HCT116 (cell line): ENCODE measurements around the gene FRRS1. TPM values are rescaled to one million over a fixed set of nuclear protein-coding genes. Genes with fewer than 3 reads are reported as not detected.

Experiments used
- ATAC-seq: fragments of 200-7000 bp; cut with Tn5 transposase; 2 replicates; pipeline ENCODE4 v1.9.1; 2020; ENCODE audit warnings: mild to moderate bottlenecking, moderate library complexity
- BruUV-seq: library from RNA; stranded (reverse); fragments of 400-500 nt; replicated peaks from 2 replicates; lab custom pipeline; 2021; lab: Mats Ljungman, UMichigan
- CTCF ChIA-PET: fragments of 300-600 bp; sonication (Branson Sonifier 250); formaldehyde crosslinking; loops from one replicate; lab custom pipeline; 2021; ENCODE audit warnings: antibody characterized with exemption; lab: Charles Lee
- POLR2A ChIA-PET: fragments of 300-600, 350-600 bp; sonication (Branson Sonifier 250); formaldehyde crosslinking; loops from one replicate; lab custom pipeline; 2021; ENCODE audit warnings: antibody characterized with exemption; lab: Charles Lee
- RAD21 ChIA-PET, 2 experiments: fragments of 300-600 bp; sonication (Branson Sonifier 250); formaldehyde crosslinking; loops; one replicate each; lab custom pipeline; 2023; ENCODE audit warnings: low total read pairs in 2 of 2; ENCODE audit not compliant: uncharacterized antibody in 2 of 2, unreplicated experiment in 2 of 2, low non-redundant PET in 1 of 2; lab: Charles Lee
- DNase-seq: peaks from one replicate; pipeline ENCODE4 v3.0.0-alpha.2; 2010; ENCODE audit warnings: low read depth, low spot score
- H2AFZ ChIP-seq: fragments of 200-600 bp; shearing (Covaris generic), sonication (generic); 2 replicates; pipeline ENCODE4 v1.6.1; 2017; ENCODE audit warnings: low read depth, mixed run types, mixed read lengths, antibody characterized with exemption, low read length; ENCODE audit not compliant: poor library complexity, severe bottlenecking
- H3K27ac ChIP-seq: 2 replicates; pipeline ENCODE4 v1.5.1; 2012; ENCODE audit warnings: low read depth, low read length
- H3K27me3 ChIP-seq: fragments of 200-600 bp; sonication (generic); 2 replicates; pipeline ENCODE4 v1.6.1; 2016; ENCODE audit warnings: mixed run types, low read length, mixed read lengths; ENCODE audit not compliant: insufficient read depth
- H3K36me3 ChIP-seq, 2 experiments: fragments of 200-500 bp in 1 of 2; fragments of 200-600 bp in 1 of 2; sonication (Bioruptor generic) in 1 of 2; sonication (generic) in 1 of 2; 2 replicates each; pipeline versions ENCODE4 v1.5.1 to v1.6.1; 2014 to 2016; ENCODE audit warnings: low read length in 2 of 2, inconsistent platforms in 1 of 2, mixed read lengths in 1 of 2, mixed run types in 1 of 2; ENCODE audit not compliant: insufficient read depth in 2 of 2, control insufficient read depth in 1 of 2
- H3K4me1 ChIP-seq, 2 experiments: fragments of 200-600 bp in 1 of 2; sonication (generic) in 1 of 2; 2 replicates each; pipeline versions ENCODE4 v1.5.1 to v1.6.1; 2012 to 2017; ENCODE audit warnings: low read length in 2 of 2, inconsistent platforms in 1 of 2, mild to moderate bottlenecking in 1 of 2, mixed read lengths in 1 of 2, mixed run types in 1 of 2, moderate library complexity in 1 of 2; ENCODE audit not compliant: insufficient read depth in 2 of 2, control insufficient read depth in 1 of 2
- H3K4me2 ChIP-seq: fragments of 200-600 bp; sonication (generic); 2 replicates; pipeline ENCODE4 v1.6.1; 2017; ENCODE audit warnings: mixed run types, low read length, mixed read lengths
- H3K4me3 ChIP-seq, 2 experiments: fragments of 200-600 bp in 1 of 2; sonication (generic) in 1 of 2; replicated peaks in 1 of 2; 2 replicates each; pipeline ENCODE4 v1.5.1; 2011 to 2016; ENCODE audit warnings: low read length in 2 of 2, control low read depth in 1 of 2, low read depth in 1 of 2, mild to moderate bottlenecking in 1 of 2, mixed read lengths in 1 of 2, mixed run types in 1 of 2
- H3K79me2 ChIP-seq: fragments of 200-600 bp; sonication (generic); 2 replicates; pipeline ENCODE4 v1.6.1; 2017; ENCODE audit warnings: mild to moderate bottlenecking, mixed run types, low read length, moderate library complexity, mixed read lengths; ENCODE audit not compliant: insufficient read depth
- H3K9ac ChIP-seq: fragments of 200-600 bp; sonication (generic); 2 replicates; pipeline ENCODE4 v1.6.1; 2016; ENCODE audit warnings: low read length, mixed read lengths
- H3K9me2 ChIP-seq: fragments of 200-600 bp; sonication (generic), shearing (Covaris generic); 2 replicates; pipeline ENCODE4 v1.6.1; 2017; ENCODE audit warnings: mixed run types, mild to moderate bottlenecking, moderate library complexity; ENCODE audit not compliant: insufficient read depth
- H3K9me3 ChIP-seq, 2 experiments: fragments of 200-500 bp in 1 of 2; fragments of 200-600 bp in 1 of 2; sonication (Bioruptor generic) in 1 of 2; sonication (generic) in 1 of 2; 2 replicates each; pipeline ENCODE4 v1.6.1; 2014 to 2017; ENCODE audit warnings: low read length in 2 of 2, mixed read lengths in 2 of 2, inconsistent platforms in 1 of 2, low read depth in 1 of 2, mild to moderate bottlenecking in 1 of 2, mixed run types in 1 of 2, moderate library complexity in 1 of 2; ENCODE audit not compliant: control insufficient read depth in 1 of 2, insufficient read depth in 1 of 2
- H4K20me1 ChIP-seq: fragments of 200-600 bp; sonication (generic), shearing (Covaris generic); 2 replicates; pipeline ENCODE4 v1.6.1; 2017; ENCODE audit warnings: mixed run types, mild to moderate bottlenecking, moderate library complexity; ENCODE audit not compliant: insufficient read depth
- CBX3 ChIP-seq: IDR thresholded peaks from 2 replicates; pipeline ENCODE4 v1.6.1; 2012; ENCODE audit warnings: low read depth
- CEBPB ChIP-seq: IDR thresholded peaks from 2 replicates; pipeline ENCODE4 v1.6.1; 2012; ENCODE audit warnings: low read depth
- CTCF ChIP-seq, 3 experiments: fragments of 200-600 bp in 1 of 3; sonication (generic) in 1 of 3; IDR thresholded peaks in 2 of 3; conservative IDR thresholded peaks in 1 of 3; 2 replicates each; pipeline ENCODE4 v1.5.1; 2012 to 2017; ENCODE audit warnings: low read depth in 2 of 3, low read length in 2 of 3, antibody characterized with exemption in 1 of 3, borderline replicate concordance in 1 of 3, control low read depth in 1 of 3, mild to moderate bottlenecking in 1 of 3, mixed read lengths in 1 of 3, mixed run types in 1 of 3, moderate library complexity in 1 of 3; ENCODE audit not compliant: insufficient read depth in 1 of 3
- EGR1 ChIP-seq: IDR thresholded peaks from 2 replicates; pipeline ENCODE4 v1.6.1; 2012; ENCODE audit warnings: low read depth
- ELF1 ChIP-seq: IDR thresholded peaks from 2 replicates; pipeline ENCODE4 v1.6.1; 2012; ENCODE audit warnings: low read depth, borderline replicate concordance
- EZH2 ChIP-seq: fragments of 200-600 bp; sonication (generic); IDR thresholded peaks from 2 replicates; pipeline ENCODE4 v1.6.1; 2017; ENCODE audit warnings: antibody characterized with exemption, mixed run types
- EZH2phosphoT487 ChIP-seq: fragments of 200-600 bp; IDR thresholded peaks from 2 replicates; pipeline ENCODE4 v1.6.1; 2018; ENCODE audit warnings: antibody characterized with exemption, borderline replicate concordance
- JUND ChIP-seq: IDR thresholded peaks from 2 replicates; pipeline ENCODE4 v1.6.1; 2012
- MAX ChIP-seq: IDR thresholded peaks from 2 replicates; pipeline ENCODE4 v1.6.1; 2012
- POLR2A ChIP-seq: IDR thresholded peaks from 2 replicates; pipeline ENCODE4 v1.7.0; 2011; ENCODE audit warnings: borderline replicate concordance; ENCODE audit not compliant: insufficient read depth, insufficient read length; ENCODE audit errors: extremely low read depth
- POLR2AphosphoS5 ChIP-seq: IDR thresholded peaks from 2 replicates; pipeline ENCODE4 v1.6.1; 2011; ENCODE audit warnings: mild to moderate bottlenecking, low read depth, low read length, moderate library complexity
- RAD21 ChIP-seq: IDR thresholded peaks from 2 replicates; pipeline ENCODE4 v1.6.1; 2012; ENCODE audit warnings: low read depth, mild to moderate bottlenecking
- REST ChIP-seq: IDR thresholded peaks from 2 replicates; pipeline ENCODE4 v1.6.1; 2012; ENCODE audit warnings: low read depth
- SIN3A ChIP-seq: IDR thresholded peaks from 2 replicates; pipeline ENCODE4 v1.6.1; 2012; ENCODE audit warnings: low read depth
- SP1 ChIP-seq: IDR thresholded peaks from 2 replicates; pipeline ENCODE4 v1.6.1; 2012; ENCODE audit warnings: low read depth
- SRF ChIP-seq: IDR thresholded peaks from 2 replicates; pipeline ENCODE4 v1.6.1; 2012; ENCODE audit warnings: low read depth
- YY1 ChIP-seq: IDR thresholded peaks from 2 replicates; pipeline ENCODE4 v1.6.1; 2011; ENCODE audit warnings: low read length, low read depth, moderate library complexity, mild to moderate bottlenecking; ENCODE audit not compliant: insufficient replicate concordance; ENCODE audit errors: extremely low read depth
- ZBTB33 ChIP-seq: IDR thresholded peaks from 2 replicates; pipeline ENCODE4 v1.6.1; 2011; ENCODE audit warnings: mild to moderate bottlenecking, low read length, moderate library complexity; ENCODE audit not compliant: insufficient replicate concordance; ENCODE audit errors: extremely low read depth
- ZFX ChIP-seq: fragments of 450-650 bp; IDR thresholded peaks from 2 replicates; pipeline ENCODE4 v1.6.1; 2017
- ZNF274 ChIP-seq: fragments of 200-500 bp; sonication (Bioruptor generic); IDR thresholded peaks from 2 replicates; pipeline ENCODE4 v1.6.1; 2014; ENCODE audit warnings: mild to moderate bottlenecking, low read depth, low read length, inconsistent platforms
- intact Hi-C: fragments of 100-400 bp; cut with micrococcal nuclease; formaldehyde crosslinking; loops from 2 replicates; pipeline ENCODE4 v1.10.0; 2022
- total RNA-seq: library from RNA; stranded (reverse); gene quantifications from one replicate; pipeline ENCODE4 v1.2.1, GENCODE V29; 2021; ENCODE audit not compliant: unreplicated experiment

The FRRS1 gene
- total RNA-seq, 1 experiment from 2014 or later, result 19.8 TPM

- no peaks in the 10 kb centered on the region for H3K4me1 ChIP-seq
- intact Hi-C loops, result no loop called here
- H3K9me3 ChIP-seq, result no peaks in the 10 kb centered on the region
- H3K27ac ChIP-seq, result no peak overlapping the region
- BruUV-seq, result no TSS peak
- ChIA-PET POLR2A (no interaction called here), CTCF (no interaction called here), RAD21 (no interaction called here)
- no peak overlapping the region for H3K9ac ChIP-seq
- no peak overlapping the region for H3K4me2 ChIP-seq
- 0 out of 4 replicates have a peak, but pooled peaks cover 0 to 4% of the 10 kb centered on the region in 2 experiments for H3K36me3 ChIP-seq
- ATAC-seq (no peak), DNase-seq (no peak)
- no peaks in the 10 kb centered on the region for H3K79me2 ChIP-seq
- H3K27me3 ChIP-seq, result no peaks in the 10 kb centered on the region
- TF ChIP-seq SIN3A, result no peak
- TF ChIP-seq POLR2AphosphoS5, result no peak
- TF ChIP-seq EGR1, result no peak
- TF ChIP-seq ZNF274, result no peak
- no peak for TF ChIP-seq JUND
- no peak for TF ChIP-seq ZFX
- no peak for TF ChIP-seq YY1
- TF ChIP-seq EZH2, result no peak
- TF ChIP-seq CTCF (IDR thresholded peaks at IDR 0.05 in 2 of 3, conservative IDR thresholded peaks at IDR 0.05 in 1 of 3; ENCODE audit: borderline replicate concordance in 1 of 3, insufficient read depth in 1 of 3, low read depth in 2 of 3, low read length in 2 of 3), result no peak
- no peak for TF ChIP-seq CEBPB
- no peak for TF ChIP-seq ZBTB33
- TF ChIP-seq CBX3, result no peak
- TF ChIP-seq EZH2phosphoT487, result no peak
- TF ChIP-seq RAD21, result no peak
- no peak for TF ChIP-seq MAX
- TF ChIP-seq REST, result no peak
- TF ChIP-seq SP1, result no peak
- TF ChIP-seq POLR2A, result no peak
- no peak for TF ChIP-seq ELF1
- TF ChIP-seq SRF, result no peak
- H3K4me3 ChIP-seq, result no peak overlapping the region
- H2AFZ ChIP-seq, result no peak overlapping the region
- H3K9me2 ChIP-seq, result no peaks in the 10 kb centered on the region
- H4K20me1 ChIP-seq, result no peaks in the 10 kb centered on the region
Measured at GRCh38 chr1:99727575-99728185, 38.8 kb downstream of the FRRS1 start.
